GM19463 (cell line): ENCODE measurements around the gene CCDC159.
A peak's percentile ranks its signal among the peaks of the same experiment; 100 is the strongest.
"Not testable (repeated sequence)": the region's sequence is repeated elsewhere in the genome, so short reads cannot be mapped to it uniquely, and the experiment has no call there.

Source experiments
- ATAC-seq: cut with Tn5 transposase; IDR thresholded peaks from one replicate; pipeline ENCODE4 v1.9.1; 2021; ENCODE audit warnings: mild to moderate bottlenecking, moderate library complexity; ENCODE audit not compliant: unreplicated experiment

CCDC159 gene

DNA sequence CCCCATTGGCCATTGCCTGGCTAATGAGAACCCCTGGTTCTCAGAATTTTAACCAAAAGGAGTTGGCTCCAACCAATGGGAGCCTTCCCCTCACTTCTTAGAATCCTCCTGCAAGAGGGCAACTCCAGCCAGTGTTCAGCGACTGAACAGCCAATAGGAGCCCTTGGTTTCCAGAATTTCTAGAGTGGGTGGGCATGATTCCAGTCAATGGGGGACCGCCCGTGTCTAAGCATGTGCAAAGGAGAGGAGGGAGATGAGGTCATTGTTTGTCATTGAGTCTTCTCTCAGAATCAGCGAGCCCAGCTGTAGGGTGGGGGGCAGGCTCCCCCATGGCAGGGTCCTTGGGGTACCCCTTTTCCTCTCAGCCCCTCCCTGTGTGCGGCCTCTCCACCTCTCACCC, 18.6 kb downstream of the CCDC159 start:
- no peak for ATAC-seq

DNA sequence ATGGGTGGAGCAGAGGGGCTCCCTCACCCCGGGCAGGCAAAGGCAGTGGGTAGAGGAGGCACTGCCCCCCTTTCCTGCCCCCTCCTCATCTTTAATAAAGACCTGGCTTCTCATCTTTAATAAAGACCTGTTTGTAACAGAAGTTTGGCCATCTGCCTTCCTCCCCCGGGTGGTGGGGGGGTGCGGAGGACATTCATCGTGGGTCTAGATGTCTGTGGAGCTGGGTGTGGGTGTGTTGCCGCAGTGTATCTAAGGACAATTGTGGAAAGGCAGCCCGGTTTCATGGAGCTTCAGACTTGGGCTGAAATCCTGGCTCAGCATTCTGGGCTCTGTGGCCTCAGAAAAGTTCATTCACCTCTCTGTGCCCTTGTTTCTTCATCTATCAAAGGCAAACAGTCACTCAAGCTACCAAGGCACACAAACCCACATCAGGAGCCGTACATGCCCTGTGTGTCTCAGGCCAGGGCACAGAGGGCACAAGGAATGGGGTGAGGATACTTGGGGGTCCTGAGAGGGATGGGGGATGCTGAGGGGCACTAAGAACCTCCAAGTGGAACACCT, 19.3 kb downstream of the CCDC159 start:
- no peak for ATAC-seq

DNA sequence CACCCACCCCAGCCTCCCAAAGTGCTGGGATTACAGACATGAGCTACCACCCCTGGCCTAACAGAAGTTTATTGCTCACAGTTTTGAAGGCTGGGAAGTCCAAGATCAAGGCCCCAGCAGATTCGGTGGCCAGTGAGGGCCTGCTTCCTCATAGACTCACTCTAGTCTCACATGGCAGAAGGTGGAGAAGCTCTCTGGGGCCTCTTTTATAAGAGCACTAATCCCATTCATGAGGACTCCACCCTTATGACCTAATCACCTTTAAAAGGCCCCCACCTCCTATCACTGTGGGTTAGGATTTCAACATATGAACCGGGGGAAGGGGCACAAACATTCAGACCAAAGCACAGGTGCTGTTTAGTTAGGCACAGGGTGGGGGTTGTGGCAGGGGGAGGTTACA, 21.2 kb downstream of the CCDC159 start:
- no peak for ATAC-seq

DNA sequence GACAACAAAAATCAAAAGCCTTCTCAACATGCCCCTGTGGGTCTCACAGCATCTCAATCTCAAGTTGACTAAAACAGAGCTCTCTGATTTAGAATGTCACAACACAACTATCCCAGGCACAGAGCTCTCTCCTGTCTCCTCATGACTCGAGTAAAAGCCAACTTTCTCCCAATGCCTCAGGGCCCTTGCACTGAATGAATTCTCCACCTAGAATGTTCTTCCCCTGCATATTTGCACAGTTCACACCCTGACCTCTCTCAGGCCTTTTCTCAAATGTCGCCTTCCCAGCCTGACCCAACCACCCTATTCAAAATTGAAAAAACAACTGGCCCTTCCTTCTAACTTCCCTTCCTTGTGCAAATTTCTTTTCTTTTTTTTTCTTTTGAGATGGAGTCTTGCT, 24.4 kb downstream of the CCDC159 start:
- ATAC-seq: no peak

DNA sequence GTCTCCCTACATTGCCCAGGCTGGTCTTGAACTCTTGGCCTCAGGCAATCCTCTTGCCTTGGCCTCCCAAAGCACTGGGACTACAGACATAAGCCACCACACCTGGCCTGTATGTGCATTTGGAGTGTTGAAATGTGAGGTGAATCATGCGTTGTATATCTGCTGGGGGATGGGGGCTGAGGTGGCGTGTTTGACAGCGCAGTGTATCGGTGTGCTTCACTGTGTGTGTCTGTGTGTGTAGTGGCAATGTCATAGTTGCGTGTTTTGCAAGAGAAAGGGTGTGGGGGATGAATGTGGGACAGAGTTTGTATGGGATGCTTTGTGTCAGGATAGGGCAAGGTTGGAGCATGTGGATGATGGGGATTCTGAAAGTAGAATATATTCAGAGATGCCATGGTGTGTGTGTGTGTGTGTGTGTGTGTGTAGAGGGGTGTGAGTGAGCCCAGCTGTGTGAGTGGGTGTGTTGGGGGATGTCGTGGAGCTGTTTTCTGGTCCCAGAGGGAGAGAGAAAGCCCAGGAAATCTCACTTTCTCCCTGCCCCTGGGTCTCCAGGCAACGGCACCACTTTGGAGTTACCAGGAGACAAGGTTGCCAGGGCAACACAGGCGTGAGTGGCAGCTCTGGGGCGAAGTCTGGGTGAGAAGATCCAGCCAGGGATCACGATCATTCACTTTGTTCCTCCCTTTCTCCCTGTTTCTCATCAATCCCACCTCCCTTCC, 27.0 kb downstream of the CCDC159 start:
- no peak for ATAC-seq

DNA sequence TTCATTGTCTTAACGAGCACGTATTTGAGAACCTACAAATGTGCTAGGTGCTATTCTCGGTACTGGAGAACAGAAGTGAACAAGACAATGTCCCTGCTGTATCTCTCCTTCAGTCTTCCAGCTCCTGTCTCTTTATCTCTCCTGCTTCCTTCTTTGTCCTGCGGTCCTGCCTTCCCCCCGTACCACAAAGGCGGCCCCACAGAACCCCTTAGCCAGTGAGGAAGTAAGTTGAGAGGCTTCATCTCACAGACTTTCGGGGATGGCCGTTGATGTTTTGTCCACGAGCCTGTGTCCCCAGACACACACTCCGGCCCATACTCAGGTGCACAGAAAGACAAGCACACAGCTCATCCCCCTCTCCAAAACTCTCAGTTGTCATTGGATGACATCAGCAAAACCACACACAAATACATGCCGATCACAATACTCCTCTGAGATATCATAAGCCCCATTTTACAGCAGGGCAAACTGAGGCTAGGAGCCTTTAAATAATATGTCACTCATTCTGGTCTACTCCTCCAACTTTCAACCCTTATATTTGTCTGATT, 27.6 kb downstream of the CCDC159 start:
- ATAC-seq: no peak

DNA sequence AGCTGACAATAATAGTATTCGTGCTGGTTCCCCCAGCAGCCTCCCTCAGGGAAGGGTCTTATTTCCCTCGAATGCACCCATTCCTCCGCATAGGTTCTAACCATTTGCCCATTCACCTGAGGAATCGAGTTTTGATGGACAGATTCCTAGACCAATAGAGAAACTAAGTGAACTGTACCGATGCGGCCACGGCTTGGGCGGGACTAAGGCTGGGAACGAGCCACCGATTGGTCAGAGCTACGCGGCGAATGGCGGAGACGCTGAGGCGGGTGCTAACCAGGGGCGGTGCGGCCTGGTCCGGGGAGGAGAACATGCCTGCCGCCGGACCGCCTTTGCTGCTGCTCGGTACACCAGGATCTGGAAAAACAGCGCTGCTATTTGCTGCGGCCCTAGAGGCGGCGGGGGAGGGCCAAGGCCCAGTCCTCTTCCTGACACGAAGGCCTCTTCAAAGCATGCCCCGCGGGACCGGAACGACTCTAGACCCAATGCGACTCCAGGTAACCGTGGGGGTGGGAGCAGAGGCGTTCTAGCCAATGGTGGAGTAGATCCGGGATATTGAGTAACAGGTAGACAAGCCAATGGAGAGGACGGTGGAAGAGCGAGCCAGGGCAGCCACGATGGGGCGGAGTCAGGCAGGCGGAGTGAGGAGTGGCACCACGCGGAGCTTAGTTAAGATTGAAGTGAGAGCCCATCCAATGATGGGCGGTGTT, 28.3 kb downstream of the CCDC159 start, which contains the start of gene SWSAP1:
Gene SWSAP1, plus strand, starts transcription at position 234 of the 710 bp plus-strand sequence. Its CDS starts 15 bp downstream, at position 249.
- peak; percentile 84 for ATAC-seq

DNA sequence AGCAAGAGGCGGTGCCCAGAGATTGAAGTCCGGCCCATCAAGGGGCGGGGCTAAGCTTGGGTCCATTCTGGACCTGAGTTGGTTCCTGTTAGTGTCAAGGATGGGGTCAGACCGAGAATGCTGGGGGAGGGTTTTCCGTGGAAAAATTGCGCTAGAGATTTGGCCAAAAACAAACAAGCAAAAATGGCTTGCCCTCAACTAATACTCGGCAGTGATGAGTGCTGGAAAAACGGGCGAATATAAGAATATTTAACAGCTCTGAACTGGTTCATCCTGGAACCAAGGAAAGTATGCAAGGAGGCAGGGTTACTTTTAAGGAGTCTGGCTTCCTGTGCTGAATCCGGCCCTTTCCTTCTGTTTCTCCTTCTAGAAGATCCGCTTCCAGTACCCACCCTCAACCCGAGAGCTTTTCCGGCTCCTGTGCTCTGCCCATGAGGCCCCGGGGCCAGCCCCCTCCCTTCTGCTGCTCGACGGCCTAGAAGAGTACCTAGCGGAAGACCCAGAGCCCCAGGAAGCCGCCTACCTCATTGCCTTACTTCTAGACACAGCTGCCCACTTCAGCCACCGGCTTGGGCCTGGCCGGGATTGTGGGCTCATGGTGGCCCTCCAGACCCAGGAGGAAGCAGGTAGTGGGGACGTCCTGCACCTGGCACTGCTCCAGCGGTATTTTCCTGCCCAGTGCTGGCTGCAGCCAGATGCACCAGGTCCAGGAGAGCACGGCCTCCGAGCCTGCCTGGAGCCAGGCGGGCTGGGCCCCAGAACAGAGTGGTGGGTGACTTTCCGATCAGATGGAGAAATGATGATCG, 29.0 kb downstream of the CCDC159 start:
- ATAC-seq: no peak

DNA sequence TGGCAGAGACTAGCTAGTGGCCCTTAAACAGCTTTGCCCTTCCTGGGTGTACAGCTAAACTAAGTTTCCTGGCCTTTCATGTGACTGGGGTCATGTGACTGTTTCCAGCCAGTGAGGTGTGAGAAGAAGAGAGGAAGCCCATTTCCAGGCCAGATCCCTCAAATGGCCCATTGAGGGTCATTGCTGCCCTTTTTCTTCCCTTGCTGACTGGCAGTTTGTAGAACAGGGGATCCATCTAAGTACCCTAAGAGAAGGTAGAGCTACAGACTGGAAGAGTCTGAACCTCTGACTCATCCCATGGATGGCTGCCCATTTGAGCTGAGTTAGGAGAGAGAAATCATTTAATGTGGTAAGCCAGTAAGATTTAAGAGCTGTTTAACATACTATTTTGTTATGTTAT, 30.9 kb downstream of the CCDC159 start:
- no peak for ATAC-seq

DNA sequence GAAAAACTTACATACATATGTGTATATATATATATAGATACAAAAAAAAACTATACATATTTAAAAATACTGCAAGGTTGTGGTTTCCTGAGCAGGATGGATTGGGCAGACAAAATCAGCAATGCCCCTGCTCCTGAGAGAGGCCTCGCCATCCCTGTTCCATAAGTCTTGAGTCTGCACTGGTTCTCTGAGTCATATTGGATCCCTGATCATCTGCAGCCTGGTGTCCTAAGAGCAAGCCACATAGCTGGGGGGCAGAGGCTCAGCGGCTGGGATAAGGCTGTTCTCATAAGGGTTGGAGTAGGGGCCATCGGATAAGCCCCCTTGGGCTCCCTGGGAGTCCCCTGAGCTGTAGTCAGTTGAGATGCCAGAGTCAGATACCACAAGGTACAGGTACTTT, 31.4 kb downstream of the CCDC159 start:
- ATAC-seq: no peak

DNA sequence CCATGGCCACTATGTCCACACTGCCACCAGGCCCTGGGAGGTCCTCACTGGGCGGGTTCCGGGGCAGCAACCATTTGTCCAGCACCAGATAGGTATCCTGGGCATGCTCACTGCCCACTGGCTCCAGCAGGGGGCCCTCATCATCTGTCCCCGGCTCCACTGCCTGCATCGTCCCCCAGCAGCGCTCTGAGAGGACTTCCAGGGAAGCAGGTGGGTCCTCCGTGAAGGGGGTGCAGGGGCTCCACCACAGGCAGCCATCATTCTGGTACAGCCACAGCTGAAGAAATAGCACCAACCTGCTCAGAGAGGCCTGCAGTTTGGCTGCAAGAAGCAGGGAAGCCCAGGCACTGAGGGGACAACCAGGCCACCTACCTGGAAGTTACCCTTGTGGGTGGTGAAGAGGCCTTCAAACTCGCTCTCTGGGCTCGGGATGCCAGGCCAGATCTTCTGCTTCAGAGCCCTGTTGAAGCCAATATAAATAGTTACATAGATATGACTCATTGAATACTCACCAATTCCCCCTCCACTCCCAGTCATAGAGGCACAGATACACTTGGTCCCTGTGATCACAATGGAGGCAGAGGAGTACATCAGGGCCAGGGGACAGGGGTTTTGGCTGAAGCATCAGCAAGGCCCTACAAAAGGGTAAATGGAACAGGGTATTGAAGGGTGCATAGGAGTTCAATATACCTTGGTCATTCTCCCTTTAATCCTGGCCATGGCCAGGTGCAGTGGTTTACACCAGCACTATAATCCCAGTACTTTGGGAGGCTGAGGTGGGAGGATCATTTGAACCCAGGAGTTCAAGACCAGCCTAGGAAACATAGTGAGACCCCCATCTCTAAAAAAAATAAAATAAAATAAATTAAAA, 32.2 kb downstream of the CCDC159 start:
- ATAC-seq: no peak

DNA sequence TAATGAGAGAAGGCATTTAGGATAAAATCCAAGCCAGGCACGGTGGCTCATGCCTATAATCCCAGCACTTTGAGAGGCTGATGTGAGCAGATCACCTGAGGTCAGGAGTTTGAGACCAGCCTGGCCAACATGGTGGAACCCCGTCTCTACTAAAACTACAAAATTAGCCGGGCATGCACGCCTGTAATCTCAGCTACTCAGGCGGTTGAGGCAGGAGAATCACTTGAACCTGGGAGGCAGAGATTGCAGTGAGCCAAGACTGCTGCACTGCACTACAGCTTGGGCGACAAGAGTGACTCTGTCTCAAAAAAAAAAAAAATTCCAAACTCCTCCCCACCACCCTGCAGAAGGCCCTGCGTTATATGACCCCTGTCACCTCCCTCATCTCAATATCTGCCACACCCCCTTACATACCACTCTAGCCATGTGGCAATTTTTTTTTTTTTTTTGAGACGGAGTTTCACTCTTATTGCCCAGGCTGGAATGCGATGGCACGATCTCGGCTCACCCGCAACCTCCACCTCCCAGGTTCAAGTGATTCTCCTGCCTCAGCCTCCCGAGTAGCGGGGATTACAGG, 33.0 kb downstream of the CCDC159 start:
- ATAC-seq: not testable (repeated sequence)

DNA sequence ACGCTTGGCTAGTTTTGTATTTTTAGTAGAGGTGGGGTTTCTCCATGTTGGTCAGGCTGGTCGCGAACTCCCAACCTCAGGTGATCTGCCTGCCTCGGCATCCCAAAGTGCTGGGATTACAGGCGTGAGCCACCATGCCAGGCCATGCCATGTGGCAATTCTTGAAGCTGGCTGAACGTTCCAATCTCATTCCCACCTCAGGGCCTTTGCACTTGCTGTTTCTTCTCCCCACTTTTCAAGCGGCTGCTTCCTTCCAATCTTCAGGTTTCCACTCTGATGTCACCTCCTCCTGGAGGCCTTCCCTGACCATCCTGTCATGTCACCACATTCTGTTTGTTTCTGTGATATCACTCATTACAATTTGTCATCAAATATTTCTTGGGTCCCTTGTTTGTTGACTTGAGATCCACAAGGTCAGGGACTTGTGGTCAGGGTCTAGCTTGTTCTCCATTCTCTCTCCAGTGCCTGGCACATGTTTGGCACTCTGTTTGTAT, 33.6 kb downstream of the CCDC159 start:
- ATAC-seq: no peak

DNA sequence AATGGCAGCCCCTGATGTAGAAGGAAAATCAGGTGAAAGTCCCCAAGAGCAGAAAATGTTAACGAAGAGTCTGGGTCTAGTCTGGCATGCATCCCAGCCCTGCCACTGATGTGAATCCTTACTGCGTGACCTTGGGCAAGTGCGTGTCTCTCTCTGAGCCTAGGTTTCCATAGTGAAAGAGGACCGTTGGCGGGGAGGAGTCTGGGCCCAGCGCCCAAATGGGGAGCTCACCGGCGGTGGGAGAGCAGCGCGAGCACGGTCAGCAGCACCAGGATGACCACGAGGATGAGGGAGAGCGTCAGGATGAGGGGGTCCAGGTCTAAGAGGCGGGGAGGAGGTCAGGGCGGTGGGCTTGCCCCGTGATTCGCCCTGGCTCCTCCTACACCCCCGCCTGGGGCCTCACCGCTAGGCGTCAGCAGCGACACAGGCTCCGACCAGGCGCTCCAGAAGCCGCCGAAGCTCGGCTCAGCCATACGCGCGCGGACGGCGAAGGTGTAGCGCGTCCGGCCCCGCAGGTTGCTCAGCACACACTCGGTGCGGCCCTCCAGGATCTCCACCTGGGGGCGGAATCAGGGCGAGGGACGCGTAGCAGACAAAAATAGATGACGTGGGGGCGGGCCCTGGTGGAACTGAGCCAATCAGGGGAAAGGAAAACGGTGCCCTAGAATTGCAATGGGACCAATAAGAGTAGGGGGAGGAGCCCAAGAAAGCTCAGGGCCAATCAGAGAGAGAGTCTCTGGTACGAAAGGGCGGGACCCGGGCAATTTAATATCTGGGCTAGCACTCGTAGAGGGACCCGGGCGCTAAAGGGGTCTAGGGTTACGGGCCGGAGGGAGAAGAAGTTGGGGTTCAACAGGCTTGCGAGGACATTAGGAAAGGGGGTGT, 34.6 kb downstream of the CCDC159 start:
- ATAC-seq: peak; percentile 75

DNA sequence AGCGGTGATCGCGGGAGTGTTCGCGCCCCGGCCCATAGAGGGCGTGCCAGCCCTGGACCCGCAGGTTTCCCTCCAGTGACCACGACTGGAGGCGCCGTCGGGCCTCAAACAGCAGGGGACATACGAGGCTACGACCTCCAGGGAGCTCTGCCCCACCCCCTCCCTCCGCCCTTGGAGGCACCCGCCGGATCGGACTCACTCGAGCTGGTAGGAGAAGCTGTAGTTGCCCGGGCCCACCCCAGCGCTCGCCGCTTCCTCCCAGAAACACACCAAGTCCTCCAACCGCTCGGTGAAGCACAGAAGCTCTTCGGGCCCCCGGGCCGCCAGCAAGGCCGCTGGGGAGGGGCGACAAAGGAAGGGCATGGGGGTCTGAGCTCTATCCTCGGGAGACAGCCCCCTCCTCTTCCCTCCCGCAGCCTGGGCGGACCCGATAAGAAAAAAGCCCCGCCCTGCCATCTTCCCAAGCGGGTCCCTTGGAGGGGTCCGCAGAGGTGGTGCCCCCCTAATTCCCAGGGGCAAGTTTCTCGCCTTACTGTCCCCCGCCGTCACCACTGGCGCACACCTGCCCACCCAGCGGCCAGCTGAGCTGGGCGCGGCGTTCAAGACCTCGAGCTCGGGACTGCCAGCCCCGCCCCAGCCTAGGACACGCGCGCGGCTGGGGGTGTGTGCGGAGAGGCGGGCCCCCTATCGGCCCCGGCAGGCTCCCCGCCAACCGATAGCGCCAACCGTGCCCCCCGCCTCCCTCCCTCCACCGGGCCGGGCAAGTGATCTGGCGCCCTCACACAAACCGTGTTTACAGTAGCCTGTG, 36.8 kb downstream of the CCDC159 start:
- no peak for ATAC-seq

DNA sequence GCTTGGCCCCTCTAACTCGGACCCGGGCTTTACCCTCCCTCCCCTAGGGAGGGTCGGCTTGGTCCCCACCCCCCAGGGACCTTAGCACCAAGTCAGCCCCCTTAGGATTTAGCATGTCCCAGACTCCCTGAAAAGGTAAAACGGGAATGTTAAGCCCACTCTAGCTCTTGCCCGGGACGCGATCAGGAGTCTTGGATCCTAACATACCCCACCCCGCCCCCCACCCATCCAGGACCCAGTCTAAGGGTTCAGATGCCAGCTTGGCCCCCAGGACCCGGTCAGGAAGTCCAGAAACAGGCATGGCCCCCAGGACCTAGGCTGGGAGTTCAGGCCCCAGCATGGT, 37.4 kb downstream of the CCDC159 start:
- ATAC-seq: no peak

DNA sequence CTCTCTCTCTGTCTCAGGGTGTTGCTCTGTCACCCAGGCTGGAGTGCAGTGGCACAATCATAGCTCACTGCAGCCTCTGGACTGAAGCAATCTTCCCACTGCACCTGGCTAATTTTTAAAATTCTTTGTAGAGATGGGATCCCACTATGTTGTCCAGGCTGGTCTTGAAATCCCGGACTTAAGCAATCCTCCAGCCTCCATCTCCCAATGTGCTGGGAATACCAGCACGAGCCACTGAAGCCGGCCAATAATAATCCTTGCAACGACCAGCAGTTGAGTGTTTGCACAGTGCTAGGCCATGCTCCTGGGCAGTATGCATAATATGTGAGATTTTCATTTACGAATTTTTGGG, 38.4 kb downstream of the CCDC159 start:
- no peak for ATAC-seq
